Measurements from ENCODE around the gene MEOX1.

MEOX1 gene

DNA sequence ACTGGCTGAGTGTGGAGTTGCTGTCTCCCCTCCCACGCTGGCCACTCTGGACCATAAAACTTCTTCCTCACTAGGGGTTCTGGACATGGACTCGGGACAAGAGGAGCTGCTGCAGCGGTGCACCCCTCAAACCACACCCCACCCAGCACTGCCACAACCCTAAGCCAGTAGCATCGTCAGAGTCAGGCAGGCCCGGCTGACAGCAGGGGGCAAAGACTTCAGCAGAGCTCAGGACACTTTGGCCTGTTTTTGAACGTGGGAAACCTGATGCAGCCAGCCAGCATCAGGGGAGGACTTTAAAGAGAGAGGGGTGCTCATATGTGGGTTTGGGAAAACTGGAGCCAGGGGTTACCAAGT is 9.6 kb downstream of the MEOX1 start:
- no peak for DNase-seq

DNA sequence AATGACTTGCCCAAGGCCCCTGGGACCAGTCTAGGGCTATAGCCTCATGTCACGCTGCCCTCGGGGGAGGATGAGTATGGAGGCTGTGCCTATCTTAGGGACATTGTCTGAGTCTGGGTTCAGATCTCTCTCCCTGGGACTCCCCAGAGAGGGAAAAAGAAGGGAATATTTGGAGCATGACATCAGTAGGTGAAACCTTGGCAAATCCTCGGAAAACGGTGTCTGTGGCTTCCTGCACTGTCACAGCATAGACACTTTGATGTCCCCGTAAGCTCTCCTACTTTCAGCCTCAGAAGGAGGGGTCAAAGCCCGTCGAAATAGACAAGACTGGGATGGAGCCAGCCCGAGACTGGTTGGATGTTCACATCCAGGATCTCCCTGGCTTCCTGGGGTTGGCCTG is 11.3 kb downstream of the MEOX1 start:
- DNase-seq, result no peak

DNA sequence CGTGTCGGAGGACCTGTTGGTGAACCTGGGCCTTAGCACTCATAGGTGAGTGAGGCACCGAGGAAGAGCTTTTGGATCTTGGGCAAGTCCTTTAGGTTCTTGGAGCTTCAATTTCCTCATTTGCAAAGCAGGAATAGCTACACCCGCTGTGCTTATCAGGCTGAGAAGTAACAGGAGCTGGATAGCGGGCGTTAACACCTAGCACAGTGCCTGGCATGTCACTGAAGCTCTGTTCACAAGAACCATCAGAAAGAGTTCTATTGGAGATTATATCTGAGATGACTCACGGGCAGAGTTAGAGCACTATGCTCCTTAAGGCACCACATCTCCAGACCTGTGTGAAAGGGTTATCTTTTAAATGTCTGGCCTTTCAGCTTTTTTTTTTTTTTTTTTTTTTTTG is 12.8 kb downstream of the MEOX1 start:
- no peak for DNase-seq

DNA sequence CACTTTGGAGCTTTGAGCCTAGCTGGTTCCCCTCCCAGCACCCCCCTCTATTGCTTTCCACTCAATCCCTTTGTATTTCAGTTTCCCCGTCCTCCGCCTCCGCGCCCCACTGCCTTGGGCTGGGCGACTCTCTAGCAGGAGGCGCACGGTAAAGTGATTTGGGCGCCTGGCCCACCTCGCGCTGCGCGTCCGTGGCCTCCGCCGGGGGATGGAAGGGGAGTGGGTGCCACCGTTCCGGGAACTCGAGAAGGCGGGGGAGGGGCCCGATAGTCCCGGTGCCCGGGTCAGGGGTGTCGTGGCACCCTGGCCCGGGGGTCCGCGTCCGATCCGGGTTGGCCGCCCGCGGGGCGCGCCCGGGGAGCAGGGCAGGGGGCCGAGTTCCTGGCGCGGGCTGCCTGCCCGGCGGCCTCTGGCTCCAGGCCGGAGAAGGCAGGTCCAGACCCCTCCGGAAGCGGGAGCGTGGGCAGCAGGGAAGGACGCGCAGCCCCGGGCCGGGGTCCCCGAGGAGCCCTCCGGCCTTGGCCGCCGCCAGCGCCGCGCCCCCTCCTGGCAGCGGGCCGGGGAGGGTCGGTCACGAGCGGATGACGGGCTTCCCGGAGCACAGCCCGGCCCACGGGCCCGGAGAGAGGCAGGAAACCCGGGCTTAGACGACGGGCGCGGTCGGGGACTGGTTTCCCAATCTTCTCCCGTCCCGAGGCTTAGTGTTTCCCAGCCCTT is 15.8 kb downstream of the MEOX1 start:
- DNase-seq, result peak in 1 of 4 experiments; percentile 10

DNA sequence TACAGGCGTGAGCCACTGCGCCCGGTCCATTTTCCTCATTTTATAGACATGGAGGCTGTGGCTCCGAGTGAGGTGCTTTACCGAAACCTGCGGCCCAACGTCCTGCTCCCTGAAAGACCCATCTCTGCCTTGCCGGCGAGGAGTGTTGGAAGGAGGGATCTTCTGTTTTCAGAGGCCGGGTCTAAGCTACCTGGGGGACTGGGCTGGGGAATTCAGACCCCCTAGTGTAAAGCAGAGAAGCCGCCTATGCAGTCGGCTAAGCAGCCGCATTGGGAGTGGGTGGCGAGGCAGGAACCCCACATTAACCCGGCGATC is 16.3 kb downstream of the MEOX1 start:
- no peak for DNase-seq

DNA sequence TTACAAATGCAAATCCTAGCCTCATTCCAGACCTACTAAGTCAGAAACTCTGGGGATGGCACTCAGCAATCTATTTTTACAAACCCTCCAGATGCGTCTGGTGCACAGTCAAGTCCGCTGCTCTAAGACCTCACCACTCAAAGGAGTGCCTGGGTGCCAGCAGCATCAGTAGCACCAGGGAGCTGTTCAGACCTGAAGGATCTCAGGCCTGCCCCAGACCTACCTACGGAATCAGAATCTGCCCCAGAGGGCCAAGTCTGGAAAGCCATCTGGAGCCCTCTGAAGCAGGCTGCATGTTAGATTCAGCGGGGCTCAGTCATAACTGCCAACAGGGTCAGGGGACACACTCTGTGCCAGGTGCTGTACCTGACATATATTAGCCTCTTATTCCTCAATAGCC is 17.6 kb downstream of the MEOX1 start:
- DNase-seq, result no peak

DNA sequence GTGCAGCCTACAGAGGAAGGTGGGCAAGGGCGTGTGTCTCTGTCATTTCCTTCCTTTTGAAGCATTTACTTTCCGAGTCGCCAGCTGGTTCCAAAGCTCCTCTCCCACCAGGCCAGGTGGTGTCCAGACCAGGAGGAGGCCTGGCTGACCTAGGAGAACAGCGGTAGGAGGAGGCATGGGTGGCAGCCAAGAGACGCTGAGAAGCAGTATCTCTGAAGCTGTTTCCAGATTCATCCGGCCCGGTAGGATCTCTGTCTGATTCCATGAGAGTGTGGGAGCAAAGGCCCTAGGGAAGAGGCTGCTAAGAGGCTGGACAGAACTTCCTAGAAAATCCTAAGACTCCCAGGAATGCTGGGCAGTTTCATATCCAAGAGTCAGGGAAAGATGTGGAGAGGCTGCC is 20.3 kb downstream of the MEOX1 start:
- DNase-seq, result no peak

DNA sequence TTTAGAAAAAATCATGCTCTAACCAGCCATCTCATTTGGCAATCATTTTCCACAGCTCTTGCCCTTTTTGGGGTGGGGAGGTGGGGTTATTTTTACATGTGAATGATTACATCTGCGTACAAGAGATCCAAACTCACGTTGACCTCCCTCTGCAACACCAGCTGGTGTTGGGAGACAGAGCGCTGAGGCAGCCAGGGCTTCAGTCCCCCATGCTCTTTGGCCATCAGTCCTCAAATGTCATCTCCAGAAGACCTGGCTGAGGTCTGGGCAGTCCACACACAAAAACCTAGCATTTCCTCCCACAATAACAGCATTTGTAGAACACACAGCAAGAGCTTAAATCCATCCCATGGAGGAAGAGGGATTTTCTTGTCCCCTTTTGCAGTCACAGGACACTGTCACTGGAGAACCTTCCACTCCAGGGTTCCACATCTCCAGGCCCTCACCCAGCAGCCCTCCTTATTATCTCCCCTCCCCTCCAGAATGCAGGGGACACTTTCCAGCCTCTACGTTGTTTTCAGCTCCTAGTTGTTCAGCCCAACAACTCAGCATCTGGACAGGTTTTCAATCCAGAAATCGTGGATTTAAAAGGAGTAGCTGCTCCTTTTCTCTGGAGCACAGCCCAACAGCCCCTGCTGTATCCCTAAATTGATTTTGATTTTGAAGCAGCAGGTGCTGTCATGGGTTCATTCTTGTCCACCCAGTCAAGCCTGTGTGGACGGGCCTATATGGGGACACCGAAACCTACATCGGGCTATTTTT is 21.1 kb downstream of the MEOX1 start:
- DNase-seq, result no peak

DNA sequence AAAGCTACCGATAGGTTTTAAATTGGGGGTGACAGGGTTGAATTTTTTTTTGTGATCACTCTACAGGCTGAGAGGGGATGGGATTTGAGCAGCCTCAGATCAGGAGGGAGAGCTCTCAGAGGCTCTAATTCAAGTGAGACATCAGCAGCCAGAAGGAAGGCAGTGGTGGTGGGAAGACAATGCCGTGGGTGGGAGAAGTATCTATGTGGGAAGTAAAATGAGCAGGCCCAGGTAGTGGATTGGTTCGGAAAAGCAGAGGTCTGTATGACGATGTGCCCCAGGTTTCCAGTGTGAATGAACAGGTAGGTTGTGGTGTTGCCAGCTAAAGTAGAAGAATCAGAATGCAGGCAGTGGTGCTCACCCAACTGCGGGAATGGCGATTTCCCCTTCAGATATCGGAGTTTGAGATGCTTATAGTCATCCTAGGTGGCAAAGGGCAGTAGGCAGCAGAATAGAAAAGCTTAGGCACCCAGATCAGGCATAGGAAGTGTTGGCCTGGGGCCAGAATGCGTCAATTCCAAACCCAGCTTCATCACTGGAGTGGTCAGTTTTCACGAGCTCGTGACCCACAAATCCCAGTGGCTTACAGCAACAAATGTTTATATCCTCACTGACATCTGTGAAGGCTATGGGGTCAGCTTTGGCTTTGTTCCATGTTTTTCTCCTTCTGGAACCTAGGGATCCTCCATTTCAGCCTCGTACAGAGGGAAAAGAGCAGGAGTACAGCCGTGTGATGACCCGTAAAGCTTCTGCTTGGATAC is 24.0 kb downstream of the MEOX1 start:
- no peak for DNase-seq

DNA sequence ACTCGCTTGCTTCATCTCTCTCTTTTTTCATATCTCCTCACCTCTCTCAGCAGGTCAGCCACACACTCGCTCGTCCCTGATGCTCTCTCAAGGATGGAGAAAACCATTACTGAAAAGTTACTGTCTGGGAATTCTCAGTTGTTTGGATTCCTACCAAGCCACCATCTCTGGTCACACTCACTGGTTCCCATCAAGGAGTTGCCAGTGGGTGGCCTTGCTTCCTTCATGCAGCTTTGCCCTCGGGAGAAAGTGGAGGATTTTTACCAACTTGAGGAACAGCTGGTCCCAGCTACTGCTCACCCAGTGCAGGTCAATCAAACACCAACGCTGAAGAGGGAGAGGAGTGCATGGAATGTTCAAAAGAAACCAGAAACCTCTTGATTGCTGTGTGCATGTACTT is 25.3 kb downstream of the MEOX1 start:
- DNase-seq, result no peak

DNA sequence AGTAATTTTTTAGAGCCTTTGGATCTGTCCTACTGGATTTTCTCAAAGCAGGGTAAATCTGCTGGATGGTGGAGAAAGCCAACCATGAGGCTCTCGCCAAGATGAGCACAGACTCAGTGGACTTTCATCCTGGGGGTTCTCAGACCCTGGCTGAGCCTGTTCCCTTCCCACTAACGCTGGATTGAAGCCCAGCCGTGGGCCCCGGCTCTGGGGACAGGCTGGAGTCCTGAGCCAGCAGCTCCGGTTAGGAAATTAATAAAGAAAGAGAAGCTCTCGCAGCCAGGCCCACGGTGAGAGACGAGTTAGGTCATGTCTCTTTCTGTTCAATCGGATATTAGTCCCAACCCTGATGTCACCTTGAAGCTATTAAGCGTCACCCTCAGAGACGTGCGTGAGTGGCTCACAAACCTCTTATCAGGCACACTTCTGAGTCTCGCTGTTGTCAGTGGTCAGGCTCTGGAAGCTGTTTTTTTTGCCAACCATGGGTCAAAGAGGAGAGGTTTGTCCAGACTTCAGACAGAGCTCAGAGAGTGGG is 27.1 kb downstream of the MEOX1 start:
- DNase-seq, result no peak

DNA sequence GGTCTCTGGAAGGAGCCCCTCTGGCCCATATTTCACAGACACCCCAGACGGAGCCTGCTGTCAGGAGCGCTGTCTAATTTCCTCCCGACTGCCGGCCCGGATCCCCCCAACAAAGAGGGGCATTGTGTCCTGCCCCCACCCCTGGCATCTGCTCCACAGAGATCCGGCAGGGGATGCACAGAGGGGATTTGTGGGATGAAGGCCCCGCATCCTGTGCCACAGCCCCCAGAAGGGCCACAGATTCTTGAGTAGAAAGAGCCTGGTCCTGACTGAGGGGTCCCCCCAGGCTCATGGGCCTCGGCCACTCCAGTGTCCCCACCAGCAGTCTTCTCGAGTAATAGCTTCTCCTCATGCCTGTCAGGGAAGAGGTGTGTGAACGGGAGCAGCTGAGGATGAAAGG is 29.5 kb downstream of the MEOX1 start:
- DNase-seq, result no peak

DNA sequence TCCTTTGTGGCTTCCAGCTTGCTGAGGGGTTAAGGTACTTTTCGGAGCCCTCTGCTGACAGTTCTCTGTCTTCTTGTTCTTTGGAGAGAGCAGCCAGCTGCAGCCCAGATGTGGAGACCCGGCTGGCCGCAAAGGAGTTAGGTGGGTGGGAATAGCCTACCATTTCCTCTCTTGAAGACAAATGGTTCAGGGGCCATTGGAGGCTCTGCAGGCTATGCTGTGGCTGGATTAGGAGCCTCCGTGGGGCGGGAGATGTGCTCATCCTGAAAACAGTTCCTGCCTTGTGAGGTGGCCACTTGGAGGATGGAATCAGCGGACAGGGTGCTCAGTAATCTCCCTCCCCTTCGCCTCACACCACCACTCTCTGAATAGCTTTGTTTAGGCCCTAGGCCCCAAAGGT is 30.3 kb downstream of the MEOX1 start:
- no peak for DNase-seq

DNA sequence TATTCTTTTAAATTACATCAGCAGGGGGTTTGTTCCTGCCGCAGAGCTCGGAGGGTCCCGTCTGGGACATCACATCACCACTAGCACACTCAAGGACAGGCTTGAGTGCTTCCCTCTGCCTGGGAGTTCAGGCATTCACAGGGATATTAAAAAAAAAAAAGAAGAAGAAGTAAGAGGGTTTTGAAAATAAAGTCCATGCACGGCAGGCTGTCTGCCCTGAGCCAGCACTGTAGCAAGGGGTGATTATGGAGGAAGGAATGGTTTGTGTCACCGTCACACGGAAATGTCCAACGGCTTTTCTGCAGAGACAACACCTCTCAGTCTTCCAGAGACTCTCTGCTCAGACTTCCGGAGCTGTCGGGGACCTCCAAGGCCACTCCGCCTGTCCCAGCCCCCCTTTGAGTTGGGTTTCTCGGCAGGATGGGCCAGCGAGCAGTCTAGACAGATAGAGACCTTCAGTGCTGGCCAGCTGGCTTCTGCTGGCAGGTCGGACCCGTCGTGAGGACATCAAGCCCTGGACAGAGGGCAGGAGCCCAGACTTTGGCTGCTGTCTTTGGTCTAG is 33.6 kb downstream of the MEOX1 start:
- no peak for DNase-seq

DNA sequence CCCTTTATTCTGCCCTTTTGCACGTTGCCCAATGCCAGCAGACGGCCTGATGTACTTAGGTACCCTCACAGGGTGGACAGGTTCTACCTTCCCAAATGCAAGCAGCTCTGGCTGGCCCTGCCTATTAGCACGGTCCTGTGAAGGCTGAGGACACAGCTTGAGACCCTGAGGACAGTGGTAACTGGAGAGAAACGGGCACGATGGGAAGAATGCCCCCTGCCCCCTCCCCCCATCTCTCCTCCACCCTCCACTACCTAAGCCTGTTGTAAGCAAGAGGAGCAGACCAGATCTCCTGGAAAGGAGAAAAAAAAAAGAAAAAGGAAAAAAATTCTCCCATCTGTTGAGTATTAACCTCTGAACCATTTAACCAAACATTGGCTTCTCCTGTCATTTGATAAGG is 34.1 kb downstream of the MEOX1 start:
- DNase-seq, result no peak

DNA sequence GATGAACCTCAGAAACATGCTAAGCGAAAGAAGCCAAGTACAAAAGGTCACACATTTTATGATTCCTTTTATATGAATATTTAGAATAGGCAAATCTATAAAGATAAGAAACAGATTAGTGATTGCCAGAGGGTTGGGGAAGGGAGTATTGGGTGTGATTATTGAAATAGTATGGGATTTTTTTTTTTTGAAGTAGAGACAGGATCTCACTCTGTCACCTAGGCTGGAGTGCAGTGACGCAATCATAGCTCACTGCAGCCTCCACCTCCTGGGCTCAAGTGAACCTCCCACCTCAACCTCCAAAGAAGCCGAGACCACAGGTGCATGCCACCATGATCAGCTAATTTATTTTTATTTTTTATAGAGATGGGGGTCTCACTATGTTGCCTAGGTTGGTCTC is 35.7 kb downstream of the MEOX1 start:
- DNase-seq, result no peak

DNA sequence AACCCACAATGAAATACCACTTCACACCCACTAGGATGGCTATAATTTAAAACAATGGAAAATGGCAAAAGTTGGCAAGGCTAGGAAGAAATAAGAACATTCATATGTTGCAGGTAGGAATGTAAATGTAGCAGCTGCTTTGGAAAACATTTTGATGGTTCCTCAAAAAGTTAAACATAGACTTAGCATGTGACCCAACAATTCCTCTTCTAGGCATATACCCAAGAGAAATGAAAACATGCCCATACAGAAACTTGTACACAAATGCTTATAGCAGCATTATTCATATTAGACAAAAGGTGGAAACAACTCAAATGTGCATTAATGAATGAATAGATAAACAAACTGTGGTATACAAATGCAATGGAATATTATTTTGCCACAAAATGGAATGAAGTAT is 36.1 kb downstream of the MEOX1 start:
- no peak for DNase-seq

DNA sequence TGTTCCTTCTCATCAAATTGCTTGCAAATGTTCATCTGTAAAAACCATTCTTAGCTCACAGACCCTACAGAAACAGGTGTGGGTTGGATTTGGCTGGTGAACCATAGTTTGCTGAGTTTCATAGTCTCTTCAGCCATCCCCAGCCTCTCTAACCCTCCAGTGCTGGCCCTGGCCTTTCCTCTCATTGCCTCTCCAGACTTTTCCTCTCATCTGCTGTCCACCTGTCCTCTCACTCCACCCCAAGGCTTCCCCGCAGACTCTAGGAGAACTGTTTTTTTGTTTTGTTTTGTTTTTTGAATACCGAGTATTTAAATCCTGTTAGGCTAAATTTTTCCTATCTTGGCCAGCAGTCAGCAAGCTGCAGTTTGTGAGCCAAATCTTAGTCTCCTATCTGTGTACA is 41.1 kb downstream of the MEOX1 start:
- DNase-seq, result no peak

DNA sequence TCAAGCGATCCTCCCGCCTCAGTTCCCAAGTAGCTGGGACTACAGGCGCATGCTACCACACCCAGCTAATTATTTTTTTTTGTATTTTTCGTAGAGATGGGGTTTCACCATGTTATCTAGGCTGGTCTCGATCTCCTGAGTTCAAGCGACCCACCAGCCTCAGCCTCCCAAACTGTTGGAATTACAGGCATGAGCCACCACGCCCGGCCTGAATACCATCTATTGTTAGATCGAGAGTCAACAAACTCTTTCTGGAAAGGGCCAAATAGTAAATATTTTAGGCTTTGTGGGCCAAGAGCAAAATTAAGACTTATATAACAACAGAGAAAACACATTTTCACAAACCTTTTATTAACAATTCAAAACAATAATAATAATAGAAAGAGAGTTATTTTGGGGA is 41.6 kb downstream of the MEOX1 start:
- DNase-seq, result no peak

DNA sequence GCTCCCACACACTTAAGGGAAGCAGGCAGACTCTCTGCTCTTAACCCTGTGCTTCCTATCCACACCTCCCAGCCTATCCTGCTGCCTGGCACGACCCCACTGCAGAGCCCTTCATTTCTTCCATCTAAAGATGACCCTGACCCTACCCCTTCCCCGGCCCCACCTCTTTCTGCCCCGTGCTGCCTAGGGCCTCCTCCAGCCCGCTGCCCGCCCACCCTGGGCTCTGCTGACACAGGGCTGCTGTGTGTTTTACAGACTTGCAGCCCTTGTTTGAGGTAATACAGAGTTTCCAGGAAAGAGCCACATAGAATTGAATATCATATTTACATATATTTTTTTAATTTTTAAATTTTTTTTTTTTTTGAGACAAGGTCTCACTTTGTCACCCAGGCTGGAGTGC is 42.0 kb downstream of the MEOX1 start:
- DNase-seq, result no peak

DNA sequence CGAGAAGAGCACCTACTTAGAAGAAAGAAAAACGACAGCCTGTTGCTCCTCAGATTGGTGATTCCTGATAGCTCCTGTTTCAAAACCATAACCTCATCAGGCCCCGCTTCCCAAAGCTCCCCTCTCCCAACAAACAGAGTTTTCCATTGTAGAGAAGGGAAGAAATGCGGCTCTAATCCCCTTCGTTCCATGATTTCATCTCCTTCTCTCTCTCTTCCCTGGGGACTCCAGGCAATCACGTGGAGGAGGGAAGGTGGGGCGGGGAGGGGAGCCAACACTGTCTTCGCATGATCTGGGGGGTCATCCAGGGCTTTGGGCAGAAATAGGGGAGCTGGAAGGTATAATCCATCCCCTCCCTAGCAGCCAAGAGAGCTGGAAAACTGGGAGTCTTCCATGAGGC is 43.4 kb downstream of the MEOX1 start:
- DNase-seq, result no peak

DNA sequence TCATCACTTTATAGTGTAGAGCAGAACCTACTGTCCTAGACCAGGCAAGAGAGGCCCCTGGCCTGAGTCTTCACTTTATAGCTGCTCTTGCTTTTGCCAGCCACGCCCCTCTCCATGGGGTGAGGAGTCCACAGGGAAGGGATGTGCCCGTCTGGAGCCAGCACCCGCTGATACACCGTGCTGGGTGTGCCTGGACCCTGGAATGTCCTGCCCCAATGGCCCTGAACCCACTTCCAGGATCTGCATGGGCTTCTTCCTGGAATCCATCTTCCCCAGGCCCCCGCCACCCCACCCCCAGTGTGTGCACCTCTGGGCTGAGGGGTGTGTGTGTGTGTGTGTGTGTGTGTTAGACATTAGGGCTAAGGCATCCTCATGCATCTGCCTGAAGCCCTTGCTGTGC is 44.9 kb downstream of the MEOX1 start:
- no peak for DNase-seq

DNA sequence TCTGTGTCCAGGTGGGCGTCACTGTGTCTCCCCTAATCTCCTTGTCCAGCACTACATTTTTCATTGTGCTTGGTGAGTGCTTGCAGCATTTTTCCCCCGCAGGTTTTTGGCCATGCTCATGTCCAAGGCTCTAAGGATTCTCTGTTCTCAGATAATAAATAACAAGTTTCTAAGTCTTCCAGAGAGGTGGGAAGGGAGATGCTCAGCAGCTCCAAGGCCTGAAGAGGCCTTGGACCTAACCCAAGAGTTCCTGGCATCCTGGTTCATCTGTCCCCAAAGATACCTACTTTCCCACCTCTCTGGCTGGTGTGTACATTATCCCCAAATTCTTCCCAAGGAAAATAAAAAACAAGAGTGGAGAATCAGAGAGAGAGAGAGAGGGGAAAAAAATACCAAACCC is 45.3 kb downstream of the MEOX1 start:
- no peak for DNase-seq

DNA sequence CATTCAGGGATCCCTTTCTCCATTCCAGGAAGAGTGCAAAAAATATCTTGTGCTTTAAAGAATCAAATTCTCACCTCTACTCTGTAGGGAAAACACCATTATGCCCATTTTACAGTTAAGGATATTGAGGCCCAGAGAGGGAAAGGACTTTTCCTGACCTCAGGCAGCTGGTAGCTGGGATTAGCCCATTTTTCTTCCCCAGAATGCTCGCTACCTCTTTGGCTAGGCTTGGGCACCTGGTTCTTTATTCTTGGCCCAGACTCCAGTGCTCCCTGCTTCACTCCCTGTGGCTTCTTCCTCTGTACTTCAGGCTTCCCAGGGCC is 45.7 kb downstream of the MEOX1 start:
- no peak for DNase-seq

All from activated naive CD4-positive, alpha-beta T cell (primary cell).